Pancreas (tissue), 10 donors: ENCODE data around the gene RGS1. TPM values are rescaled to one million over a fixed set of nuclear protein-coding genes. Genes with fewer than 3 reads are reported as not detected.

Source experiments
- ATAC-seq, 4 donors: fragments of 200-7000 bp; cut with Tn5 transposase; one replicate each; pipeline versions ENCODE4 v1.8.0 to v1.9.1; 2020; ENCODE audit warnings: mild to moderate bottlenecking in 4 of 4, moderate library complexity in 4 of 4
- DNase-seq, 6 donors: peaks; one replicate each; pipeline ENCODE4 v3.0.0-alpha.2; 2020
- FAIRE-seq: peaks from 2 replicates; lab custom pipeline; 2012; peaks lifted over from hg19 to GRCh38; lab: Jason Lieb, UNC
- H3K27ac ChIP-seq, 4 donors: fragments of 200-600 bp; sonication (generic); 1 replicate in 3 of 4; 2 replicates in 1 of 4; pipeline versions ENCODE4 v1.5.0 to v1.8.0; 2020
- H3K27me3 ChIP-seq, 4 donors: fragments of 200-600 bp; one replicate each; pipeline ENCODE4 v1.8.0; 2021
- H3K36me3 ChIP-seq, 3 donors: fragments of 200-600 bp; sonication (generic) in 1 of 3; one replicate each; pipeline versions ENCODE4 v1.5.0 to v1.8.0; 2020 to 2021
- H3K4me1 ChIP-seq, 3 donors: fragments of 200-600 bp; one replicate each; pipeline ENCODE4 v1.8.0; 2021
- H3K4me3 ChIP-seq, 4 donors: fragments of 200-600 bp; sonication (generic) in 2 of 4; one replicate each; pipeline versions ENCODE4 v1.5.0 to v1.8.0; 2020 to 2021
- H3K9me3 ChIP-seq, 4 donors: fragments of 200-600 bp; one replicate each; pipeline ENCODE4 v1.8.0; 2021
- CTCF ChIP-seq, 4 donors: fragments of 200-600 bp; sonication (generic) in 3 of 4; IDR thresholded peaks; one replicate each; pipeline versions ENCODE4 v1.5.0 to v1.8.0; 2021; ENCODE audit warnings: antibody characterized with exemption in 4 of 4
- WGBS, 2 donors: extraction: QIAGEN DNeasy Blood & Tissue Kit; methylation state at CpG; one replicate each; pipeline ENCODE4 v1.1.7; 2013; 5-methylcytosine and 5-hydroxymethylcytosine counted together
- intact Hi-C, 3 donors: fragments of 100-400 bp; cut with DNase I; formaldehyde crosslinking; loops; one replicate each; pipeline versions ENCODE4 v1.11.1 to v1.14.2; 2022
- polyA plus RNA-seq, 2 donors: library from polyadenylated mRNA; stranded (reverse); fragments of 200-250 nt; gene quantifications; one replicate each; pipeline ENCODE4 v1.2.3, GENCODE V29; 2013
- total RNA-seq, 6 donors: library from RNA; stranded (reverse); fragmentation: NEBNext Ultra II Directional in 4 of 6; extraction: Animal tissue kit (Norgen Biotek cat#: 25700) in 4 of 6; gene quantifications; one replicate each; pipeline versions ENCODE4 v1.2.1 to v1.2.4, GENCODE V29; 2021 to 2023
- donor health status: healthy with polysubstance abuse.
- donor health status: DM: no; HTN: no; CAD: no; lungs with moderate emphysema.
- donor health status: DM: no; HTN: no; CAD: no.
- donor health status: control.
- donor health status: control.
- donor health status: Bipolar disorder and iron deficiency.
- donor health status: DM: yes; HTN: yes; CAD: no.
- donor health status: DM: no; HTN: no; CAD: no.
- donor health status: DM: no; HTN: no; CAD: no.
- donor health status: DM: yes; HTN: yes; CAD: no.

Gene RGS1
- total and polyA plus RNA-seq, 8 donors = 0.55 to 77.1 (median 2.1) TPM

GRCh38 chr1:192576190-192577144, 894 bp downstream of the RGS1 start:
- WGBS, 2 donors = 80 to 81% methylated on average over 1 of the region's 1 CpG
- intact Hi-C loops = no loop called here
- Histone ChIP-seq H3K27me3 (no peaks in the 10 kb centered on the region), H3K36me3 (no peaks in the 10 kb centered on the region), H3K27ac (peak overlapping the region in 2 of 4 donors; percentile 6 to 48), H3K4me1 (peaks cover 0 to 7% (median 0%) of the 10 kb centered on the region in 3 donors), H3K9me3 (no peaks in the 10 kb centered on the region), H3K4me3 (no peak overlapping the region)
- no peak for ATAC-seq
- no peak for DNase-seq
- FAIRE-seq = no peak
- no peak for TF ChIP-seq CTCF (IDR thresholded peaks at IDR 0.05)

- ATAC-seq (no peak), DNase-seq (no peak), FAIRE-seq (peak; percentile 9)
- Histone ChIP-seq H3K4me1 (peaks cover 0 to 7% (median 0%) of the 10 kb centered on the region in 3 donors), H3K27ac (peak overlapping the region in 2 of 4 donors; percentile 6 to 48), H3K9me3 (no peaks in the 10 kb centered on the region), H3K4me3 (no peak overlapping the region), H3K27me3 (no peaks in the 10 kb centered on the region), H3K36me3 (no peaks in the 10 kb centered on the region)
- 93 to 98% methylated on average over 2 of the region's 2 CpGs for WGBS, 2 donors
- intact Hi-C loops = no loop called here
- no peak for TF ChIP-seq CTCF (IDR thresholded peaks at IDR 0.05)
These were observed 1.9 kb downstream of the RGS1 start for GRCh38 chr1:192577145-192578140.

GRCh38 chr1:192578144-192578909, 2.8 kb downstream of the RGS1 start:
- no peak for ATAC-seq
- Histone ChIP-seq H3K27ac (no peak overlapping the region), H3K27me3 (no peaks in the 10 kb centered on the region), H3K4me3 (no peak overlapping the region), H3K4me1 (peaks cover 0 to 7% (median 0%) of the 10 kb centered on the region in 3 donors), H3K9me3 (no peaks in the 10 kb centered on the region), H3K36me3 (no peaks in the 10 kb centered on the region)
- no peak for DNase-seq
- no peak for TF ChIP-seq CTCF (IDR thresholded peaks at IDR 0.05)
- 52 to 54% methylated on average over 1 of the region's 1 CpG for WGBS, 2 donors
- intact Hi-C loops = no loop called here
- FAIRE-seq = no peak

- no peak for TF ChIP-seq CTCF (IDR thresholded peaks at IDR 0.05)
- DNase-seq (no peak), FAIRE-seq (no peak), ATAC-seq (no peak)
- H3K36me3 ChIP-seq = no peaks in the 10 kb centered on the region
- 75 to 79% methylated on average over 6 of the region's 6 CpGs for WGBS, 2 donors
- no peaks in the 10 kb centered on the region for H3K9me3 ChIP-seq
- H3K4me3 ChIP-seq = no peak overlapping the region
- intact Hi-C loops = no loop called here
- H3K4me1 ChIP-seq = peaks cover 0 to 7% (median 0%) of the 10 kb centered on the region in 3 donors
- peak overlapping the region in 1 of 4 donors; percentile 19 for H3K27ac ChIP-seq
- no peaks in the 10 kb centered on the region for H3K27me3 ChIP-seq
These were observed 3.6 kb downstream of the RGS1 start for GRCh38 chr1:192579010-192579738.
